SH-SY5Y (cell line): ENCODE results near the gene CSGALNACT2.

Source experiments
- GATA2 ChIP-seq: IDR thresholded peaks from 2 replicates; pipeline ENCODE4 v1.6.1; 2011; ENCODE audit warnings: mild to moderate bottlenecking, low read depth, low read length
- GATA3 ChIP-seq: IDR thresholded peaks from 2 replicates; pipeline ENCODE4 v1.6.1; 2011; ENCODE audit warnings: low read depth, mild to moderate bottlenecking, low read length, moderate library complexity

DNA sequence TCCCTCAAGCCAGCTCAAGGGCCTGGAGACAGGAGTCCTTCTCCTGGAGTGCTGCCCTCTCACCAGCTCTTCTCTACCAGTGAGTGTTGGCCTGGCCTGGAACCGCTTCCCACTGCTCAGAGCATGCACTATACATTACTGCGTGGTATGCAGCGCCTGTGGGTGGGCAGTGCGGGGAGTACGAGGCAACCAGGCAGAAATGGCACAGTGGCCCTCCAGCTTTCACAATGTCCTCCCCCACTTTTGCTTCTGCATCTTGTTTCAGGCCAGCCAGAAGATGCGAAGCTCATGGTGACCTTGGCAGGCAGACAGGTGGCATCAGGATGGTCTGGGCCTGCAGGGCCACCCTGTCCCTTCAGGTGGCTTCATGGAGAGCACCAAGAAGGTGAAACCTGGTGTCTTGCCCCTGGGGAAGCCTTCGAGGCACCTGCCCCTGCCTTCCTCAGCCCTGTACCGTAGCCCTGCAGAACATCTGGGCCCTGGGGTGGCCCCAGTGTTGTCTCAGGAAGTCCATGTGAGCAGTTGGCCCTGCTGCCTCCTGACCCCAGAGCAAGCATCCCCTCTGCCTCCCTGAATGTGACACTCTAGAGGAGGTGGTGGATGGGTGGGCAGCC, 92.8 kb downstream of the CSGALNACT2 start:
- TF ChIP-seq GATA3 (no peak), GATA2 (no peak)
